ENCODE results near the gene ZMAT5. TPM values are rescaled to one million over a fixed set of nuclear protein-coding genes. Genes with fewer than 3 reads are reported as not detected.

ZMAT5 gene
- total RNA-seq, 1 experiment from 2014 or later = 16.0 TPM

GRCh38 chr22:29727131-29727523, 39.7 kb downstream of the ZMAT5 start:
- no peak for DNase-seq (ENCODE audit: low read depth, low spot score)

More at GRCh38 chr22:29727131-29727523, 39.7 kb downstream of the ZMAT5 start:
- Histone ChIP-seq H3K4me2 (ENCODE audit: low read length) (peak overlapping the region; percentile 25; the same call in 1 of the 2 replicates), H3K27ac (ENCODE audit: low read depth, low read length) (no peak overlapping the region), H3K36me3 (ENCODE audit: control insufficient read depth in 1 of 2, insufficient read depth in 2 of 2, low read length in 2 of 2) (no peaks in the 10 kb centered on the region), H3K4me3 (replicated peaks in 1 of 2; ENCODE audit: low read depth in 1 of 2, low read length in 2 of 2) (no peak overlapping the region), H3K9ac (ENCODE audit: low read length) (no peak overlapping the region), H3K9me2 (ENCODE audit: insufficient read depth) (no peaks in the 10 kb centered on the region), H2AFZ (ENCODE audit: low read depth, low read length, poor library complexity, severe bottlenecking) (no peak overlapping the region), H4K20me1 (ENCODE audit: insufficient read depth) (no peaks in the 10 kb centered on the region), H3K79me2 (ENCODE audit: insufficient read depth, low read length) (no peaks in the 10 kb centered on the region), H3K27me3 (ENCODE audit: insufficient read depth, low read length) (no peaks in the 10 kb centered on the region), H3K9me3 (ENCODE audit: control insufficient read depth in 1 of 2, insufficient read depth in 1 of 2, low read depth in 1 of 2, low read length in 2 of 2) (no peaks in the 10 kb centered on the region), H3K4me1 (ENCODE audit: control insufficient read depth in 1 of 2, insufficient read depth in 2 of 2, low read length in 2 of 2) (peaks cover 0 to 9% of the 10 kb centered on the region in 2 experiments; a peak in 2 of 4 replicates)
- BruUV-seq (replicated peaks) = no TSS peak
- TF ChIP-seq ZFX (IDR thresholded peaks at IDR 0.05) (no peak), CTCF (IDR thresholded peaks at IDR 0.05 in 2 of 3, conservative IDR thresholded peaks at IDR 0.05 in 1 of 3; ENCODE audit: borderline replicate concordance in 1 of 3, insufficient read depth in 1 of 3, low read depth in 2 of 3, low read length in 2 of 3) (peak in 2 of 3 experiments; percentile 25 to 27; a peak in 3 of 6 replicates), TCF7L2 (IDR thresholded peaks at IDR 0.05; ENCODE audit: borderline replicate concordance, extremely low read depth, insufficient read depth, insufficient read length) (peak; percentile 41), RAD21 (IDR thresholded peaks at IDR 0.05; ENCODE audit: low read depth) (peak; percentile 64), SRF (IDR thresholded peaks at IDR 0.05; ENCODE audit: low read depth) (no peak)
- peak; percentile 79 for ATAC-seq
- intact Hi-C loops (cut with micrococcal nuclease) = no loop called here
- CTCF ChIA-PET = interaction anchor here (0.6 to 1.2 kb wide), 3 partner anchors 278 to 552 kb away, joined by 3 to 6 read pairs (median 4); no protein-coding TSS in a partner anchor
- RAD21 ChIA-PET (ENCODE audit: low non-redundant PET in 1 of 2, low total read pairs in 2 of 2, uncharacterized antibody in 2 of 2, unreplicated experiment in 2 of 2) = no interaction called here
- POLR2A ChIA-PET = no interaction called here
